Liver (tissue), 9 donors: ENCODE measurements around the gene PREX1. TPM values are rescaled to one million over a fixed set of nuclear protein-coding genes. Genes with fewer than 3 reads are reported as not detected.

Experiments used
- DNase-seq: peaks from one replicate; pipeline ENCODE4 v3.0.0-alpha.2; 2017; ENCODE audit warnings: low spot score
- H3K27ac ChIP-seq, 2 donors: one replicate each; pipeline ENCODE4 v1.7.0; 2013; ENCODE audit warnings: inconsistent platforms in 2 of 2, low read length in 2 of 2, control low read depth in 1 of 2, low read depth in 1 of 2, mild to moderate bottlenecking in 1 of 2
- H3K27me3 ChIP-seq, 4 donors: one replicate each; pipeline versions ENCODE4 v1.6.1 to v1.7.0; 2013; ENCODE audit warnings: low read length in 3 of 4, inconsistent platforms in 1 of 4, mild to moderate bottlenecking in 1 of 4, moderate library complexity in 1 of 4; ENCODE audit not compliant: control insufficient read depth in 4 of 4, insufficient read depth in 4 of 4
- H3K36me3 ChIP-seq, 4 donors: one replicate each; pipeline versions ENCODE4 v1.6.1 to v1.7.0; 2013; ENCODE audit warnings: low read length in 3 of 4, mild to moderate bottlenecking in 3 of 4, low read depth in 1 of 4, moderate library complexity in 1 of 4; ENCODE audit not compliant: control insufficient read depth in 4 of 4, insufficient read depth in 3 of 4
- H3K4me1 ChIP-seq, 4 donors: one replicate each; pipeline versions ENCODE4 v1.6.1 to v1.7.0; 2013; ENCODE audit warnings: low read length in 3 of 4, mild to moderate bottlenecking in 3 of 4, moderate library complexity in 1 of 4; ENCODE audit not compliant: control insufficient read depth in 4 of 4, insufficient read depth in 4 of 4
- H3K4me3 ChIP-seq, 3 donors: one replicate each; pipeline versions ENCODE4 v1.6.1 to v1.7.0; 2013; ENCODE audit warnings: low read length in 3 of 3, control low read depth in 1 of 3, low read depth in 1 of 3, mild to moderate bottlenecking in 1 of 3
- H3K9ac ChIP-seq, 2 donors: one replicate each; pipeline ENCODE4 v1.7.0; 2013; ENCODE audit warnings: low read length in 2 of 2, mild to moderate bottlenecking in 2 of 2, moderate library complexity in 2 of 2, control low read depth in 1 of 2, low read depth in 1 of 2
- H3K9me3 ChIP-seq, 4 donors: one replicate each; pipeline versions ENCODE4 v1.6.1 to v1.7.0; 2013; ENCODE audit warnings: low read length in 3 of 4; ENCODE audit not compliant: control insufficient read depth in 4 of 4
- ATF3 ChIP-seq: IDR thresholded peaks from 2 replicates; pipeline ENCODE4 v1.6.1; 2016; ENCODE audit warnings: antibody characterized with exemption
- CTCF ChIP-seq: fragments of 150-350 bp; IDR thresholded peaks from 2 replicates; pipeline ENCODE4 v1.5.1; 2017; ENCODE audit warnings: improper control_type of control experiment, low read depth, low read length; ENCODE audit not compliant: missing input control
- EGR1 ChIP-seq, 2 donors: IDR thresholded peaks; 2 replicates each; pipeline ENCODE4 v1.6.1; 2016 to 2018; ENCODE audit warnings: antibody characterized with exemption in 2 of 2, low read depth in 2 of 2
- FOXA1 ChIP-seq: IDR thresholded peaks from 2 replicates; pipeline ENCODE4 v1.6.1; 2016; ENCODE audit warnings: antibody characterized with exemption
- FOXA2 ChIP-seq: IDR thresholded peaks from 2 replicates; pipeline ENCODE4 v1.6.1; 2016; ENCODE audit warnings: antibody characterized with exemption
- GABPA ChIP-seq, 2 donors: IDR thresholded peaks in 1 of 2; conservative IDR thresholded peaks in 1 of 2; 2 replicates each; pipeline ENCODE4 v1.6.1; 2016; ENCODE audit warnings: antibody characterized with exemption in 2 of 2, mild to moderate bottlenecking in 1 of 2, moderate library complexity in 1 of 2
- HNF4A ChIP-seq, 2 donors: conservative IDR thresholded peaks; 2 replicates each; pipeline ENCODE4 v1.6.1; 2016; ENCODE audit warnings: antibody characterized with exemption in 2 of 2, mild to moderate bottlenecking in 2 of 2
- HNF4G ChIP-seq: IDR thresholded peaks from 2 replicates; pipeline ENCODE4 v1.6.1; 2016; ENCODE audit warnings: antibody characterized with exemption
- JUND ChIP-seq, 2 donors: IDR thresholded peaks; 2 replicates each; pipeline ENCODE4 v1.6.1; 2016; ENCODE audit warnings: antibody characterized with exemption in 2 of 2
- MAX ChIP-seq: IDR thresholded peaks from 2 replicates; pipeline ENCODE4 v1.6.1; 2016; ENCODE audit warnings: antibody characterized with exemption
- NR2F2 ChIP-seq: IDR thresholded peaks from 2 replicates; pipeline ENCODE4 v1.6.1; 2016; ENCODE audit warnings: antibody characterized with exemption
- RAD21 ChIP-seq, 2 donors: IDR thresholded peaks; 2 replicates each; pipeline ENCODE4 v1.6.1; 2016; ENCODE audit warnings: antibody characterized with exemption in 2 of 2, mild to moderate bottlenecking in 2 of 2
- REST ChIP-seq: IDR thresholded peaks from 2 replicates; pipeline ENCODE4 v1.6.1; 2016; ENCODE audit warnings: antibody characterized with exemption, mild to moderate bottlenecking
- RXRA ChIP-seq, 2 donors: IDR thresholded peaks; 2 replicates each; pipeline ENCODE4 v1.6.1; 2017 to 2018; ENCODE audit warnings: antibody characterized with exemption in 2 of 2, mild to moderate bottlenecking in 1 of 2
- SP1 ChIP-seq: IDR thresholded peaks from 2 replicates; pipeline ENCODE4 v1.6.1; 2018; ENCODE audit warnings: antibody characterized with exemption, mild to moderate bottlenecking
- TAF1 ChIP-seq: conservative IDR thresholded peaks from 2 replicates; pipeline ENCODE4 v1.6.1; 2016; ENCODE audit warnings: antibody characterized with exemption, mild to moderate bottlenecking
- YY1 ChIP-seq: IDR thresholded peaks from 2 replicates; pipeline ENCODE4 v1.6.1; 2016; ENCODE audit warnings: antibody characterized with exemption, mild to moderate bottlenecking
- ZBTB33 ChIP-seq: IDR thresholded peaks from 2 replicates; pipeline ENCODE4 v1.6.1; 2016; ENCODE audit warnings: antibody characterized with exemption
- WGBS: extraction: QIAGEN DNeasy Blood & Tissue Kit; methylation state at CpG from one replicate; pipeline ENCODE4 v1.1.7; 2013; 5-methylcytosine and 5-hydroxymethylcytosine counted together
- polyA plus RNA-seq, 2 donors: library from polyadenylated mRNA; stranded (reverse) in 1 of 2; unstranded in 1 of 2; fragments of 200-250 nt in 1 of 2; fragments of >200 nt in 1 of 2; fragmentation: Nextera tagmentation in 1 of 2; extraction: Ambion mirVana in 1 of 2; gene quantifications; one replicate each; pipeline versions ENCODE4 v1.2.1 to v1.2.3, GENCODE V29; 2013 to 2015
- total RNA-seq, 2 donors: library from RNA; depleted of rRNA; stranded (reverse); fragments of >200 nt; gene quantifications; one replicate each; pipeline ENCODE4 v1.2.3, GENCODE V29; 2014
- donor health status: healthy.
- donor health status: healthy.
- donor health status: healthy.
- donor health status: healthy.
- donor health status: healthy.

Gene PREX1
- total and polyA plus RNA-seq, 4 donors, result 2.2 to 18.0 (median 10.8) TPM

- Histone ChIP-seq H3K9ac (no peak overlapping the region), H3K27me3 (no peaks in the 10 kb centered on the region), H3K9me3 (no peaks in the 10 kb centered on the region), H3K27ac (no peak overlapping the region), H3K36me3 (no peaks in the 10 kb centered on the region), H3K4me1 (peaks cover 0 to 2% (median 0%) of the 10 kb centered on the region in 4 donors), H3K4me3 (no peak overlapping the region)
- WGBS, result 75% methylated on average over 5 of the region's 5 CpGs
- DNase-seq, result no peak
- TF ChIP-seq FOXA2, result no peak
- TF ChIP-seq TAF1, result no peak
Observed at GRCh38 chr20:48864738-48865318, 37.0 kb upstream of the PREX1 start.

GRCh38 chr20:48864254-48864653 lies 36.5 kb upstream of the PREX1 start:
- Histone ChIP-seq H3K4me3 (no peak overlapping the region), H3K4me1 (peaks cover 0 to 2% (median 0%) of the 10 kb centered on the region in 4 donors), H3K36me3 (no peaks in the 10 kb centered on the region), H3K27me3 (no peaks in the 10 kb centered on the region), H3K27ac (no peak overlapping the region), H3K9me3 (no peaks in the 10 kb centered on the region), H3K9ac (no peak overlapping the region)
- TF ChIP-seq NR2F2 (no peak), SP1 (no peak), REST (no peak), YY1 (no peak), GABPA (IDR thresholded peaks at IDR 0.05 in 1 of 2, conservative IDR thresholded peaks at IDR 0.05 in 1 of 2) (no peak), HNF4A (conservative IDR thresholded peaks at IDR 0.05) (no peak), FOXA1 (no peak), HNF4G (no peak), FOXA2 (no peak), JUND (IDR thresholded peaks at IDR 0.05) (no peak), CTCF (no peak), ZBTB33 (no peak), RAD21 (IDR thresholded peaks at IDR 0.05) (no peak), MAX (no peak), ATF3 (no peak), EGR1 (IDR thresholded peaks at IDR 0.05; ENCODE audit: low read depth in 2 of 2) (no peak), RXRA (IDR thresholded peaks at IDR 0.05) (no peak), TAF1 (no peak)
- no peak for DNase-seq
- 57% methylated on average over 5 of the region's 5 CpGs for WGBS
